22Rv1 (cell line): ENCODE measurements around the gene WNT4.

Experiments
- H3K27ac ChIP-seq: fragments of 450-650 bp; 2 replicates; pipeline ENCODE4 v1.5.1; 2017
- CTCF ChIP-seq: fragments of 450-650 bp; IDR thresholded peaks from 2 replicates; pipeline ENCODE4 v1.5.1; 2017; ENCODE audit warnings: mild to moderate bottlenecking
- ZFX ChIP-seq: fragments of 450-650 bp; IDR thresholded peaks from 2 replicates; pipeline ENCODE4 v1.6.1; 2017; ENCODE audit warnings: antibody characterized with exemption, borderline replicate concordance

Gene WNT4

GRCh38 chr1:22174446-22175220 lies 31.7 kb upstream of the WNT4 start:
- no peak overlapping the region for H3K27ac ChIP-seq
- TF ChIP-seq CTCF = no peak
- no peak for TF ChIP-seq ZFX

GRCh38 chr1:22171951-22172715 lies 29.2 kb upstream of the WNT4 start:
- TF ChIP-seq CTCF = no peak
- TF ChIP-seq ZFX = no peak
- H3K27ac ChIP-seq = no peak overlapping the region

- TF ChIP-seq ZFX (no peak), CTCF (no peak)
- no peak overlapping the region for H3K27ac ChIP-seq
These were observed 26.9 kb upstream of the WNT4 start for GRCh38 chr1:22169816-22170215.

- no peak overlapping the region for H3K27ac ChIP-seq
- TF ChIP-seq CTCF (no peak), ZFX (no peak)
These were observed 25.6 kb upstream of the WNT4 start for GRCh38 chr1:22168412-22168973.

GRCh38 chr1:22166439-22166838 lies 23.5 kb upstream of the WNT4 start:
- no peak for TF ChIP-seq CTCF
- TF ChIP-seq ZFX = no peak
- no peak overlapping the region for H3K27ac ChIP-seq

GRCh38 chr1:22164841-22165808 lies 22.2 kb upstream of the WNT4 start:
- H3K27ac ChIP-seq = no peak overlapping the region
- TF ChIP-seq CTCF (no peak), ZFX (no peak)
